IMR-90 (cell line): Measurements from ENCODE around the gene QSER1. TPM values are rescaled to one million over a fixed set of nuclear protein-coding genes. Genes with fewer than 3 reads are reported as not detected.
"Not testable (repeated sequence)": the region's sequence is repeated elsewhere in the genome, so short reads cannot be mapped to it uniquely, and the experiment has no call there.

Source experiments
- ATAC-seq: fragments of 200-7000 bp; cut with Tn5 transposase; 2 replicates; pipeline ENCODE4 v1.9.1; 2020; ENCODE audit warnings: low read depth, mild to moderate bottlenecking, moderate library complexity
- BruUV-seq: library from RNA; stranded (reverse); fragments of 400-500 nt; replicated peaks from 2 replicates; lab custom pipeline; 2021; lab: Mats Ljungman, UMichigan
- CTCF ChIA-PET: fragments of 300-600 bp; formaldehyde crosslinking; extraction: SDS; loops from one replicate; lab custom pipeline; 2021; ENCODE audit warnings: antibody characterized with exemption; lab: Yijun Ruan, JAX
- POLR2A ChIA-PET: fragments of 300-600 bp; sonication (Branson Sonifier 250); formaldehyde crosslinking; loops from one replicate; lab custom pipeline; 2022; ENCODE audit warnings: antibody characterized with exemption; ENCODE audit not compliant: unreplicated experiment; lab: Charles Lee
- DNase-seq: peaks from one replicate; pipeline ENCODE4 v3.0.0; 2013
- H2AFZ ChIP-seq: replicated peaks from 2 replicates; pipeline ENCODE3; 2013; ENCODE audit warnings: low read length, mild to moderate bottlenecking; ENCODE audit not compliant: poor library complexity
- H2AK5ac ChIP-seq: 2 replicates; pipeline ENCODE4 v1.6.1; 2013; ENCODE audit warnings: low read depth, low read length, inconsistent platforms
- H2AK9ac ChIP-seq: replicated peaks from 2 replicates; pipeline ENCODE3; 2013; ENCODE audit warnings: mild to moderate bottlenecking, low read depth, low read length, moderate library complexity; ENCODE audit not compliant: poor library complexity
- H2BK120ac ChIP-seq: 2 replicates; pipeline ENCODE4 v1.6.1; 2013; ENCODE audit warnings: low read depth, low read length, inconsistent platforms
- H2BK15ac ChIP-seq: 3 replicates; pipeline ENCODE4 v1.6.1; 2013; ENCODE audit warnings: low read depth, low read length, inconsistent platforms
- H2BK20ac ChIP-seq: 2 replicates; pipeline ENCODE4 v1.6.1; 2013; ENCODE audit warnings: low read depth, mild to moderate bottlenecking, inconsistent platforms, low read length, moderate library complexity
- H2BK5ac ChIP-seq: 2 replicates; pipeline ENCODE4 v1.6.1; 2013; ENCODE audit warnings: mild to moderate bottlenecking, low read depth, low read length, inconsistent platforms; ENCODE audit not compliant: poor library complexity, severe bottlenecking
- H3K14ac ChIP-seq: replicated peaks from 2 replicates; pipeline ENCODE4 v1.6.1; 2013; ENCODE audit warnings: low read depth, low read length, inconsistent platforms
- H3K18ac ChIP-seq: 2 replicates; pipeline ENCODE4 v1.6.1; 2013; ENCODE audit warnings: low read depth, low read length, control low read depth
- H3K23ac ChIP-seq: 2 replicates; pipeline ENCODE4 v1.6.1; 2013; ENCODE audit warnings: low read depth, low read length, inconsistent platforms
- H3K27ac ChIP-seq: 2 replicates; pipeline ENCODE4 v1.5.1; 2013; ENCODE audit warnings: mild to moderate bottlenecking, control low read depth, low read length; ENCODE audit not compliant: insufficient read depth
- H3K27me3 ChIP-seq: 2 replicates; pipeline ENCODE4 v1.6.1; 2013; ENCODE audit warnings: low read length; ENCODE audit not compliant: control insufficient read depth, insufficient read depth
- H3K36me3 ChIP-seq: 2 replicates; pipeline ENCODE4 v1.6.1; 2013; ENCODE audit warnings: low read length, mixed read lengths; ENCODE audit not compliant: control insufficient read depth, insufficient read depth
- H3K4ac ChIP-seq: 2 replicates; pipeline ENCODE4 v1.6.1; 2013; ENCODE audit warnings: low read depth, low read length, inconsistent platforms
- H3K4me1 ChIP-seq: 2 replicates; pipeline ENCODE4 v1.6.1; 2013; ENCODE audit warnings: low read length, mixed read lengths; ENCODE audit not compliant: control insufficient read depth, insufficient read depth
- H3K4me2 ChIP-seq: 2 replicates; pipeline ENCODE4 v1.6.1; 2013; ENCODE audit warnings: low read depth, mild to moderate bottlenecking, control low read depth, low read length, moderate library complexity
- H3K4me3 ChIP-seq: 2 replicates; pipeline ENCODE4 v1.5.1; 2013; ENCODE audit warnings: low read depth, mild to moderate bottlenecking, control low read depth, low read length, moderate library complexity; ENCODE audit not compliant: insufficient read depth
- H3K56ac ChIP-seq: 2 replicates; pipeline ENCODE4 v1.6.1; 2013; ENCODE audit warnings: low read length, inconsistent platforms; ENCODE audit not compliant: insufficient read depth; ENCODE audit errors: extremely low read depth
- H3K79me1 ChIP-seq, 2 experiments: 2 replicates each; pipeline ENCODE4 v1.6.1; 2013; ENCODE audit warnings: low read length in 2 of 2, inconsistent platforms in 1 of 2, low read depth in 1 of 2
- H3K9ac ChIP-seq: 2 replicates; pipeline ENCODE4 v1.6.1; 2013; ENCODE audit warnings: low read depth, low read length, control low read depth
- H3K9me1 ChIP-seq: 2 replicates; pipeline ENCODE4 v1.6.1; 2013; ENCODE audit warnings: low read length, inconsistent platforms; ENCODE audit not compliant: insufficient read depth
- H3K9me3 ChIP-seq: 2 replicates; pipeline ENCODE4 v1.6.1; 2013; ENCODE audit warnings: low read length; ENCODE audit not compliant: control insufficient read depth, insufficient read depth
- H4K20me1 ChIP-seq: 2 replicates; pipeline ENCODE4 v1.6.1; 2013; ENCODE audit warnings: low read length, inconsistent platforms; ENCODE audit not compliant: insufficient read depth
- H4K5ac ChIP-seq: 2 replicates; pipeline ENCODE4 v1.6.1; 2013; ENCODE audit warnings: mild to moderate bottlenecking, low read depth, low read length, control low read depth
- H4K8ac ChIP-seq, 2 experiments: 2 replicates each; pipeline ENCODE4 v1.6.1; 2013; ENCODE audit warnings: low read depth in 2 of 2, low read length in 2 of 2, control low read depth in 1 of 2, inconsistent platforms in 1 of 2
- H4K91ac ChIP-seq: 2 replicates; pipeline ENCODE4 v1.6.1; 2013; ENCODE audit warnings: low read depth, low read length, inconsistent platforms; ENCODE audit not compliant: insufficient read depth
- whole genome bisulfite sequencing, 2 experiments: methylation state at CpG; one replicate each; pipeline versions ENCODE4 v1.1.5 to v1.1.7; 2013; ENCODE audit warnings: missing lambda C conversion rate in 2 of 2; ENCODE audit not compliant: insufficient read length in 1 of 2; ENCODE audit errors: extremely low coverage in 2 of 2; 5-methylcytosine and 5-hydroxymethylcytosine counted together
- dilution Hi-C: fragments of 300-500 bp; cut with HindIII; formaldehyde crosslinking; loops from one replicate; pipeline ENCODE4 v1.14.3; 2018; ENCODE audit warnings: low sequenced_read_pairs; ENCODE audit not compliant: unreplicated experiment
- in situ Hi-C: fragments of 300-500 bp; cut with MboI; formaldehyde crosslinking; loops from 3 replicates; pipeline ENCODE4 v1.14.3; 2019; ENCODE audit warnings: low sequenced_read_pairs, inconsistent platforms, mixed read lengths
- intact Hi-C: fragments of 100-400 bp; cut with micrococcal nuclease; formaldehyde crosslinking; loops from 2 replicates; pipeline ENCODE4 v1.10.0; 2022
- polyA plus RNA-seq, 3 experiments: library from polyadenylated mRNA; depleted of rRNA; stranded (reverse); fragments of >200 nt; gene quantifications; 2 replicates each; pipeline ENCODE4 v1.2.3, GENCODE V29; 2012; ENCODE audit warnings: low replicate concordance in 1 of 3
- total RNA-seq: library from RNA; depleted of rRNA; stranded (reverse); fragments of >200 nt; gene quantifications from 2 replicates; pipeline ENCODE4 v1.2.3, GENCODE V29; 2012

QSER1 gene
- total and polyA plus RNA-seq, 2 of the 4 experiments (the other 2 are of a cell fraction) = 5.9 to 15.6 TPM

- H3K9me1 ChIP-seq, BruUV-seq, H2AK5ac ChIP-seq, H4K20me1 ChIP-seq, H3K4ac ChIP-seq, H3K23ac ChIP-seq, H2AK9ac ChIP-seq, H3K9ac ChIP-seq, H2BK20ac ChIP-seq, H2AFZ ChIP-seq, H2BK5ac ChIP-seq, H3K27ac ChIP-seq, dilution Hi-C loops, H4K91ac ChIP-seq, H3K4me3 ChIP-seq, H3K56ac ChIP-seq, H3K4me1 ChIP-seq, H2BK15ac ChIP-seq, H3K9me3 ChIP-seq, H3K14ac ChIP-seq, H3K4me2 ChIP-seq, H3K27me3 ChIP-seq, ATAC-seq, H4K8ac ChIP-seq, H2BK120ac ChIP-seq, H4K5ac ChIP-seq, DNase-seq, intact Hi-C loops, H3K18ac ChIP-seq: not testable (repeated sequence)
- H3K79me1 ChIP-seq = peaks cover 10 to 26% of the 10 kb centered on the region in 2 experiments; a peak in 3 of 4 replicates
- ChIA-PET POLR2A (interaction anchor here (0.6 kb wide), 1 partner anchor 327 kb away, joined by 14 read pairs; no protein-coding TSS in a partner anchor), CTCF (interaction anchor here (1.0 kb wide), 1 partner anchor 11 kb away, joined by 3 read pairs; no protein-coding TSS in a partner anchor)
- in situ Hi-C loops = loop anchor here (25.0 kb wide), 1 partner anchor 125 kb away; no protein-coding TSS in a partner anchor
- no CpG with 5 or more reads among the region's 3 CpGs for WGBS, 2 experiments
- peaks cover 18% of the 10 kb centered on the region for H3K36me3 ChIP-seq
These were observed 44.7 kb downstream of the QSER1 start for GRCh38 chr11:32937283-32937682.
